Adrenal gland (tissue), 5 donors: ENCODE results near the gene TXLNB.

Experiments used
- POLR2A ChIP-seq, 2 donors: fragments of 450-650 bp; IDR thresholded peaks; one replicate each; pipeline ENCODE4 v1.6.1; 2017; ENCODE audit warnings: antibody characterized with exemption in 2 of 2, mild to moderate bottlenecking in 2 of 2, moderate library complexity in 1 of 2
- TF ChIP-seq, protein P1 (sequence below), 6 experiments: fragments of 450-650 bp in 4 of 6; fragments of 200-600 bp in 2 of 6; sonication (generic) in 1 of 6; IDR thresholded peaks; 1 replicate in 5 of 6; 2 replicates in 1 of 6; pipeline versions ENCODE4 v1.5.1 to v1.8.0; 2016 to 2021; ENCODE audit warnings: antibody characterized with exemption in 6 of 6, mild to moderate bottlenecking in 2 of 6, moderate library complexity in 1 of 6
- donor health status: DM: no; HTN: no; CAD: no.

DNA sequence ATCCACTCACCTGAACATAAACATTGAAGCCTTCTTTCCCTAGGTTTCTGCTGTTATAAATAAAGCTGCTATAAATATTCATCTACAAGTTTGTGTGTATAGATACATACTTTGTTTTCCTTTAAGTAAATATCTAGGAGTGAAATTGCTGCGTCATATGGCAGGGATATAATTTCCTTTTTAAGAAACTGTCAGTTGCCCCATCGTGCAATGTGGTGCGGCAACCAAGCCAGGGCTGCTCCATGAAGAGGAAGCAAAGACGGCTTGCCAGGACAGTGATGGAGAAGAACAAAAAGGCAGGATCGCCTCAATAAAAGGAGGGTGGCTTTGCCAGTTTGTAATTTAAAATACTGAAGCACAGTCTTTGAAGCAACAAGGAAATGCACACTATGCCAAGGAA is 46.0 kb upstream of the TXLNB start:
- no peak for TF ChIP-seq POLR2A (IDR thresholded peaks at IDR 0.05)
- TF ChIP-seq, protein P1, sequence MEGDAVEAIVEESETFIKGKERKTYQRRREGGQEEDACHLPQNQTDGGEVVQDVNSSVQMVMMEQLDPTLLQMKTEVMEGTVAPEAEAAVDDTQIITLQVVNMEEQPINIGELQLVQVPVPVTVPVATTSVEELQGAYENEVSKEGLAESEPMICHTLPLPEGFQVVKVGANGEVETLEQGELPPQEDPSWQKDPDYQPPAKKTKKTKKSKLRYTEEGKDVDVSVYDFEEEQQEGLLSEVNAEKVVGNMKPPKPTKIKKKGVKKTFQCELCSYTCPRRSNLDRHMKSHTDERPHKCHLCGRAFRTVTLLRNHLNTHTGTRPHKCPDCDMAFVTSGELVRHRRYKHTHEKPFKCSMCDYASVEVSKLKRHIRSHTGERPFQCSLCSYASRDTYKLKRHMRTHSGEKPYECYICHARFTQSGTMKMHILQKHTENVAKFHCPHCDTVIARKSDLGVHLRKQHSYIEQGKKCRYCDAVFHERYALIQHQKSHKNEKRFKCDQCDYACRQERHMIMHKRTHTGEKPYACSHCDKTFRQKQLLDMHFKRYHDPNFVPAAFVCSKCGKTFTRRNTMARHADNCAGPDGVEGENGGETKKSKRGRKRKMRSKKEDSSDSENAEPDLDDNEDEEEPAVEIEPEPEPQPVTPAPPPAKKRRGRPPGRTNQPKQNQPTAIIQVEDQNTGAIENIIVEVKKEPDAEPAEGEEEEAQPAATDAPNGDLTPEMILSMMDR (IDR thresholded peaks at IDR 0.05), result no peak
